HG02610 (cell line): ENCODE results near the gene CLGN.
"Not testable (repeated sequence)": the region's sequence is repeated elsewhere in the genome, so short reads cannot be mapped to it uniquely, and the experiment has no call there.

Source experiments
- ATAC-seq: cut with Tn5 transposase; IDR thresholded peaks from one replicate; pipeline ENCODE4 v1.9.1; 2021; ENCODE audit warnings: mild to moderate bottlenecking, moderate library complexity; ENCODE audit not compliant: unreplicated experiment

CLGN gene, protein sequence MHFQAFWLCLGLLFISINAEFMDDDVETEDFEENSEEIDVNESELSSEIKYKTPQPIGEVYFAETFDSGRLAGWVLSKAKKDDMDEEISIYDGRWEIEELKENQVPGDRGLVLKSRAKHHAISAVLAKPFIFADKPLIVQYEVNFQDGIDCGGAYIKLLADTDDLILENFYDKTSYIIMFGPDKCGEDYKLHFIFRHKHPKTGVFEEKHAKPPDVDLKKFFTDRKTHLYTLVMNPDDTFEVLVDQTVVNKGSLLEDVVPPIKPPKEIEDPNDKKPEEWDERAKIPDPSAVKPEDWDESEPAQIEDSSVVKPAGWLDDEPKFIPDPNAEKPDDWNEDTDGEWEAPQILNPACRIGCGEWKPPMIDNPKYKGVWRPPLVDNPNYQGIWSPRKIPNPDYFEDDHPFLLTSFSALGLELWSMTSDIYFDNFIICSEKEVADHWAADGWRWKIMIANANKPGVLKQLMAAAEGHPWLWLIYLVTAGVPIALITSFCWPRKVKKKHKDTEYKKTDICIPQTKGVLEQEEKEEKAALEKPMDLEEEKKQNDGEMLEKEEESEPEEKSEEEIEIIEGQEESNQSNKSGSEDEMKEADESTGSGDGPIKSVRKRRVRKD

DNA sequence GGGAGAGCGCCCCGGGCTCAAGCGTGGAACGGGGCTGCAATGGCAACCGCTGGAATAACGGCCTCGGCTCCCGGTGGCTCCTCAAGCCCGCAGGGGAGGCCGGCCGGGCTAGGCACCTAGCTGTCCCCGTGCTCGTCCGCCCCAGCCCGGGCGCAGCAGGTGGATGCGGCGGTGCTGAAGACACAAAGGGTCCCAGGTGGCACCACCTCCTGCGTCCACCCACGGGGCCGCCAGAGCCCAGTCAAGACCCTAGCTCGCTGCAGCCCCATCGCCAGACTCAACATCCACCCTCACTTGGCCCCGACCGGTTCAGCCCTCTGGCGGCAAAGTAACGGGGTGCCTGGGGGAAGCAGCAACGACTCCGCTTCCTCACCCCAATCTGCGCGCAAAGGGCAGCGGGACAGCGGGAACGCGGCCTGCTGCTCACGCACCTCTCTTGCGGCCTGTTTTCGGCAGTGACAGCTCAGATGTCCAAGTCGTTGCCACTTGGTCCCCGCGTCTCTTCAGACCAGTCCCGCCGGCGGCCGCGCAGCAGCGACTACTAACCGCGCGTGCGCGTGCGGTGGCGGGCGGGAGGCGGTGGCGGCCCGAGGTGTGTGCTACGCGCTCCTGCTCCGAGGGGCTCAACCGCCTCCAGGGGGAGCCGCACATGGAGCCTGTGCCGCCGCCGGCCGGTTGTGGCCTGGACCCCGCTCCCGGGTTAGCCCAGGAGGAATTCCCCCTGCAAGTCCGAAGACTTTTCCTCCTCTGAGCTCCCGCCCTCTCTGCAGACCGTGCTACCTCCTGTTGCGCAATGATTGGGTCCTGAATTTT lies at the start of gene CLGN:
CLGN (minus strand) TSS at position 543 of the 813 bp plus-strand sequence. CDS start 14,570 bp downstream, outside the sequence.
- ATAC-seq = peak; percentile 79

DNA sequence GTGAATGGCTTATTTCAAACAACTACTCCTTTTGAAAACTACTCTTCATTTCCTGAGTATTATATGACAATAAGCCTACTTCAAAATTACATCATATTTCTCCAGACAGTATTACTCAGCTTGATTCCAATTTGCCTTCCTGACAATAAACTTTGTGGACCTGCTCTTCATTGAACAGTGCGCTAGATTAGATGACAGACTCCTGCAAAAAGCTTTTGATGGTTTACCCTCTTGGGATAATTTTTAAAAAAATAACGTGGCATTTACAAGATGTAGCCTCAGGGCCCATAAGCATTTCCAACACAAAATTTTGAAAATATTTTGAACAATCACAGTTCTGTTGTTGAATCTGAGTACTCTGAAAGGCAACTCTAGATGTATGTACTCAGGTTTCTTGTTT lies 44.7 kb upstream of the CLGN start:
- no peak for ATAC-seq

DNA sequence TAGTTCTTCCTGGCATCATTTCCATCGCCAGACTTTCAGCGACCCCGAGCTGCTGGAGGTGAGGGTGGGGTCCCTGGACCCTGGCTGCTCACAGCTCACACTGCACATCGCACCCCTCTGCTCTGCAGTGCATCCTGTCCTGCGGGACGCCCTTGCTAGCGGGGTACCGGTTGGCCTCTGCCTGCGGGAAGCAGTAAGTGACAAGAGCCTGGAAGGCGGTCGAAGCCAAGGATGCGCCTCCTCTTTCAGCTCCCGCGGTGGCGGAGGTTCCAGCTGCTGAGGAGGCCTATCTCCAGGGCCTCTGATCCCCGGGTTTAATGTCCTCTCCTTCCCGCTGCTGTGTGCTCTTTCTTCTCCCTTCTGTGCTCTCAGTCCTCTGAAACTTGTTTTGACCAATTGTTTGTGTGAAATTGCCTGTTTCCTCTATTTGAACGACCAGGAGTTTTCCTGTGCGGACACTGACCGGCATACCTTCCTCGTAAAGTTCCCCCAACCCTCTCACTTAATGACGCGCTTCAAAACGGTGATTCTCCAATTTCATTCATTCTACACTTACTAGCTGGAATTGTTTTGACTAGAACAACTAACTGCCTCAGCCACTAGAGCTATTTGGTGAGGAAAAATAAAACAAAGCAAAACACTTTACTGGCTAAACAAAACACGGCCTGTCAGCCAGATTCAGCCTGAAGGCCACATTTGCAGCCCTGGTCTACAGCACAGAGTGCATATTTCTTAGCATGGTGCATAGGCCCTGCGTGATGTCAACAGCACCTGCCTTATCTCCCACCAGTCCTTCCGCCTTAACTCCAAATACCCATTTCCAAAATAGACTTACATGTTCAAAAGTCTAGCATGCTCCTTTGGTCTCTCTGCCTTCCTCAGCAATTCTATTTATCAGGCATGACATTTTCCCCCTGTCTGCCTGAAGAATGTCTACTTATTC lies 42.6 kb upstream of the CLGN start:
- no peak for ATAC-seq

DNA sequence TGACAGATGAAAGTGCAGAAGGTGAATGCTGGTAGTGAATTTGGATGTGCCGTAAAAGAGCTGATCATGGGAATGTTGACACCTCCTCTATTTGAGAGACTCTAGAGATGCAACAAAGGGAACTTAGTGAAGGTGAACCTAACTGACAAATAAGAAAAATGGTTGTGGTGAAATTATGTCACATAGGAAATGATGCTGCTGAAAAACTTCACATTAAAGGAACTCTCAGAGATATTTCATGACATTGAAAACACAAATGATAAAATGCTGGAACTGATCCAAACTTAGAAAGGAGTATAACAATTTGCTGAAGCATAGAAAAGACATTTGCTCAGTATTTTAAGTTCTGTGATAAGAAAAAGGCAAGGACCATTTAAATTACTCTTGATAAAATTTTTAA lies 38.7 kb upstream of the CLGN start:
- no peak for ATAC-seq

DNA sequence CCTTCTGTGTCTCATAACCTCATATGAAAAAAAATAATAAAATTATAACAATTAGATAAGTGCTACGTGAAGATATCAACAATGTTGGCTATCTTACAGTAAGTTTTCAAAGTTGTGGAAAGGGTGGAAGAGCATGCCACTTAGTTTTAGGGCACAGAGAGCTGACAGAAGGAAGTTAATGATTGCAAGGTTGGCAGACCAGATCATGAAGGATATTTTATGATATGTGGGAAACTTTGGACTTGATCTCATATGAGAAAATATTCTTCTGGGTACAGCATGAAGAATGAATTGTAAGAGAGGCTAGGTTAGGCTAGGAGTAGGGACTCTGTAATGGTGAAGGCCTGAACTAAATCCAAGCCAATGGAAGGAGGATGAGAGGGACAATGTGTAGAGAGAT lies 36.2 kb upstream of the CLGN start:
- no peak for ATAC-seq

DNA sequence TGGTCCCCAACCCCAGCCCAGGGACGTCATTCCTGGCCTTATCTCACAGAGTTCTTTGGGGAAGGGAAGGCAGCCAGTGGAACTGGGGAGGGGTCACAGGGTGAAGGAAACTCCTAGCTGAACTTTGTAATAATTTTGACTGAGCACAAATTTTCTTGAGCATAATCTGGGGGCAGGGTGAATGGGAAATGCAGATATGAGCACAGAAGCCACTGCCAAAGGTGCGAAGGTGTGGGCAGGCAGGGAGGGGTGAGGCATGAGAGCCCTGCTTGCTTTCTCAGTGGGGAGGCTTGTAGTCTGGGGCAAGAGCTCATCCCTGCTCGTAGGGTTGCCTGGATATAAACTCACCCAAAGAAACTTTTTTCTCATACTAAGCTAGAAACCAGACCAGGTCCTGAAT lies 35.7 kb upstream of the CLGN start:
- ATAC-seq = no peak

DNA sequence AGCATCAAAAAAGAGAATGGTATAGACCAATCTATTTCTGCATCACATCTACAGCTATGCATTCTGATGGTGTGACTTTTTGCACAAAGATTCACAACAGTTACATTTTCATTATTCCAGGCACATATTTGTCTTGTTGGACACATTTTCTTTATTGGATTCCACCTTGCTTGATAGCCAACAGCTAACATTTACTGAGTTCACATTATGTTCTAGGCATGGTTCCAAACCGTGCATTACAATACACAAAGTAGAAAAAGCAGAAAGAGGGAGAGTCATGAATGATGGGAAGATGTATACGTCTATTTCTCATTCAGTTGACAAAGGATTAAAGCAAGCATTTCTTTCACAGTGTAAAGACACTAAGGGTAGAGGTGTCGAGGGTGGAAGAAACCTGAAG lies 22.9 kb upstream of the CLGN start:
- ATAC-seq = no peak

DNA sequence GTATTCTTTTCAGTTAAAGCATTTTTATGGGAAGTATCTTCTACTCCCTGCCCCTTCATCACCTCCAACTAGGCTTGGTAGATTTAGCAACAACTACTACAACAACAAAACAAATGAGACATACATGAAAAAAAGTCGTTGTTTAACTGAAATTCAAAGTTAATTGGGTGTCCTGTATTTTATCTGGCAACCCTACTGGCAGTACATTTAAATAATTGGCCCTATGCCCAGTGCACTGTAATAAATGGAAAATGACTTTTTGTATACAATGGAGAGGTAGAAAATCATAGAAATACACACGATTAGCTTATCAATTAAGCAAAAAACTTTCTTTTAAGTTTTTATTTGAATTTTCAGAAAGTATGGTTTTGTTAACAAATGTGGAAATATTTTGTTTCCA lies 21.4 kb upstream of the CLGN start:
- ATAC-seq = no peak

DNA sequence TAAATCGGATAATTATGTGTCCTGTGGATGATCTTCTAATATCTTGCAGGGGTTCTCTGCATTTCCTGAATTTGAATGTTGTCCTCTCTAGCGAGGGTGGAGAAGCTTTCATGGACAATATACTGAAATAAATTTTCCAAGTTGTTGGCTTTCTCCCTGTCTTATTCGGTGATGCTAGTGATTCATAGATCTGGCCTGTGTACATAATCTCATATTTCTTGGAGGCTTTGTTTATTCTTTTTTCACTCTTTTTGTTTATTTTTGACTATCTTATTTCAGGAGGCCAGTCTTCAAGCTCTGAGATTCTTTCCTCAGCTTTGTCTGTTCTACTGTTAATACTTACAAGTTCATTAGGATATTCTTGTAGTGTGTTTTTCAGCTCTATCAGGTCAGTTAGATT lies 20.7 kb upstream of the CLGN start:
- no peak for ATAC-seq

DNA sequence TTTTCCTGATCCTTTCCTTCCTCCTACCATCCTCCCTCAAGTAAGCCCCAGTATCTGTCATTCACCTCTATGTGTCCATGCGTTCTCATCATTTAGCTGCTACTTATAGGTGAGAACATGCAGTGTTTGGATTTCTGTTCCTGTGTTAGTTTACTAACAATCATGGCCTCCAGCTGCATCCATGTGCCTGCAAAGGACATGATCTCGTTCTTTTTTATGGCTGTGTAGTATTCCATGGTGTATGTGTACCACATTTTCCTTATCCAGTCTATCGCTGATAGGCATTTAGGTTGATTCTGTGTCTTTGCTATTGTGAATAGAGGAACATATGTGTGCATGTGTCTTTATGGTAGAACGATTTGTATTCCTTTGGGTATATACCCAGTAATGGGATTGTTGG lies 16.9 kb upstream of the CLGN start:
- not testable (repeated sequence) for ATAC-seq

DNA sequence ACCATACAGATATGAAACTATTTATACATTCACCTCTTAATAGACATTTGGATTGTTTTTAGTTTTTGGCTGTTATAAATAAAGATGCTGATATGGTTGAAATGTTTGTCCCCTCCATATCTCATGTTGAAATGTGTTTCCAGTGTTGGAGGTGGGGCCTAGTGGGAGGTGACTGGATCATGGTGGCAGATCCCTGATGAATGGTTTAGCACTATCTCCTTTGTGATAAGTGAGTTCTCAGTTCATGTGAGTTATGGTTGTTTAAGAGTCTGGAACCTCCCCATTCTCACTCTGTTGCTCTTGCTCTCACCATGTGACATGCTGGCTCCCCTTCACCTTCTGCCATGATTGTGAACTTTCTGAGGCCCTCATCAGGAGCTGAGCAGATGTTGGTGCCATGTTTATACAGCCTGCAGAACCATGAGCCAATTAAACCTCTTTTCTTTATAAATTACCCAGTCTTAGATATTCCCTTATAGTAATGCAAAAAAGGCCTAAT lies 12.2 kb upstream of the CLGN start:
- ATAC-seq = no peak

DNA sequence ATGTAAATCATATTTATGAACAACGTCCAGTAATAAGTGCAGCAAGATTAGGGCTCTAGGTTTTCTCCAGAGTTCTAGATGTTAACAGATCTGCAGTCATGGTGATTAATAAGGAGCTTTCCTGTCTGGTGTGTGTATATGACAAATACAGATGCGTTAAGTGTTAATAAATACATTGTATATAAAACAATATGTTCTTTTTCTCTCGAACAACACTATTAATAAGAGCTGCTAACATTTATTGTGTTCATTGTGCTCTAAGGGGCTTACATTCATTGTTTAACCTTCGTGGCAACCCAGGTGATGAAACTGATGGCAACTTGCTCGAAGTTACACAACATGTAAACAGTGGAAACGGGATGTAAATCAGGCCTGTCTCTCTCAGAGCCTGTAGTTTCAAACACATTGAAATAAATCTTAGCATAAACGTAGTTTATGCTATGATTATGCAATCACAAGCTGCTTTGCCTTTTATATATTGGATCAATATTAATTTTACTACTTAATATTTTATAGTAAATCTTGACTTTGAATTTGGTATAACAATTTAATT lies 547 bp upstream of the CLGN start:
- no peak for ATAC-seq

DNA sequence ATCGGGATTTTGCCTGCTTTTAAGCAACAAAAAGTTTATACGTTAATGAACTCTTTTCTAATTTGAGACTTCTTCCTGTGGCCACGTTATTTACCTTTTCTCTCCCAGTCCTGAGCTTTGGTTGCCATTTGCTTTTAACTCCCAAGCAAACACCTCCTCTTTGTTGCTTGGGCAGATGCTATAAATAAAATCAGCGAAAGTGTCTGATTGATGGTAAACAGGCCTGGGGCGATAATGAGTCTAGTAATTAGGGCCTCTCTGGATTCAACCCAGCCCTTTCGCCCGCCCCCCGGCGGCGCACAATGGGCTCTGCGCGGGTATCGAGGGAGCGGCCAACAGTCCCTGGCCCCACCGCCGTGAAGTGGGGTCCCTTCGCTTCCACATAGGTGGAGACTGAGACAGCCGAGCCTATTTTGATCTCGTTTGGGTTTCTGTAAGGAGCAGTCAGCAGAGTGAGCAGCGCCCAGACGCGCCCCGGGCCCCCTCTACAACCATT lies 790 bp downstream of the CLGN start:
- ATAC-seq = peak; percentile 5

DNA sequence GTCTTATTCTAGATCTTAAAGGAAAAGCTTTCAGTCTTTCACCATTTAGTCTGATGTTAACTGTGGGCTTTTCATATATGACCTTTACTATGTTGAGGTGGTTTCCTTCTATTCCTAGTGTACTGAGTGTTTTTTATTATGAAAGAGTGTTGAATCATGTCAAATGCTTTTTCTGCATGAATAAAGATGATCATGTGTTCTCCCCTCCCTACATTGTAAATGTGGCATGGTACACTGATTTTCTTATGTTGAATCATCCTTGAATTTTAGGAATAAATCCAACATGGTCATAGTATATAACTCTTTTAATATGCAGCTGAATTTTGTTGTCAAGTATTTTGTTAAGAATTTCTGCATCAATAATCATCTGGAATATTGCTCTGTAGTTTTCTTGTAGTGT lies 4.3 kb downstream of the CLGN start:
- ATAC-seq = no peak

DNA sequence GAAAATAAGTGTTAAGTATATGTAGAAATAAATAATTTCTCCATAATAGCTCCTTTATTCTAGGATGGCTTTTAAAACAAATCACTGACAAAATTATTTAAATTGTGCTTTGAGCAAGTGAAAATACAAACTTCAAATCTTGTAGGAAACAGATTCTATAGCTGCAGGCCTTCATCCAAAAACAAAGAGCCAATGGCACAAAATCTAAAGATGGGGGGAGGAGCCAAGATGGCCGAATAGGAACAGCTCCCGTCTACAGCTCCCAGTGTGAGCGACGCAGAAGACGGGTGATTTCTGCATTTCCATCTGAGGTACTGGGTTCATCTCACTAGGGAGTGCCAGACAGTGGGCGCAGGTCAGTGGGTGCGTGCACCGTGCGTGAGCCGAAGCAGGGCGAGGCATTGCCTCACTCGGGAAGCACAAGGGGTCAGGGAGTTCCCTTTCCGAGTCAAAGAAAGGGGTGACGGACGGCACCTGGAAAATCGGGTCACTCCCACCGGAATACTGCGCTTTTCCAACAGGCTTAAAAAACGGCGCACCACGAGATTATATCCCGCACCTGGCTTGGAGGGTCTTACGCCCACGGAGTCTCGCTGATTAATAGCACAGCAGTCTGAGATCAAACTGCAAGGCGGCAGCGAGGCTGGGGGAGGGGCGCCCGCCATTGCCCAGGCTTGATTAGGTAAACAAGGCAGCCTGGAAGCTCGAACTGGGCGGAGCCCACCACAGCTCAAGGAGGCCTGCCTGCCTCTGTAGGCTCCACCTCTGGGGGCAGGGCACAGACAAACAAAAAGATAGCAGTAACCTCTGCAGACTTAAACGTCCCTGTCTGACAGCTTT lies 14.1 kb downstream of the CLGN start:
- not testable (repeated sequence) for ATAC-seq

DNA sequence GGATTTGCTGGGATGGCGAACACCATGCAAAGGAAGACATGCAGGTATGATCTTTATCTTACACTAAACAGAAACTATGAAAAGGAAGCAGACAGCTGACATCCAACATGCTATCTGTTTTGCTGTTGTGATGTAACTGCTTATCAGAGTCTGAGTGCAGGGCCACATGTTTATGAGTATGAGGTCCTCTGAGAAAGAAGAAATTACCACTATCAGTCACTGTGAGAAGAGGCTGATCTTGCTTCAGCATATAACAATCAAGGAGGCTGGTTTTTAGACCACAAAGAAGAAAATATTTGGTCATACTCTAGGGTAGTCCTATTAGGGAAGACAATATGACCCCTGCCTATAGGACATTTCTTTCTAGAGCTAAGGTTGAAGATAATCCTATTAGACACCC lies 18.5 kb downstream of the CLGN start:
- no peak for ATAC-seq

DNA sequence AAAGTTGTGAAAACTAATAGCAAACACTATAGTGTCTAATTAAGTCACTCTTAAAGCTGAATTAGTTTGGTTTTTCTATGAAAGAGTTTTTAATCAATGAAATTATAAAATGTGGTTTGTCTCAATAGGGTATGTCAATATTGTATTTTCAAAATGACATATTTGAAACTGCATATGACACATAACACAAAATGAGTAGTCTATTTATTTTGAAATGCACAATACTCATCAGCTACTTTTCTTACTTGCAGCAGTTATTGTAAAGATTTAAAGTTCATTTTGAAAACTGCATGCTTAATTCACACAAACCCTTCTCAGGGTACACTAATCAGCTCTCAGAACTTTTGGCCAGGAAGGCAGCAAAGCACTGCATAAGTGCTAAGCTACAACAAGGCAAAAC lies 21.2 kb downstream of the CLGN start:
- ATAC-seq = no peak

DNA sequence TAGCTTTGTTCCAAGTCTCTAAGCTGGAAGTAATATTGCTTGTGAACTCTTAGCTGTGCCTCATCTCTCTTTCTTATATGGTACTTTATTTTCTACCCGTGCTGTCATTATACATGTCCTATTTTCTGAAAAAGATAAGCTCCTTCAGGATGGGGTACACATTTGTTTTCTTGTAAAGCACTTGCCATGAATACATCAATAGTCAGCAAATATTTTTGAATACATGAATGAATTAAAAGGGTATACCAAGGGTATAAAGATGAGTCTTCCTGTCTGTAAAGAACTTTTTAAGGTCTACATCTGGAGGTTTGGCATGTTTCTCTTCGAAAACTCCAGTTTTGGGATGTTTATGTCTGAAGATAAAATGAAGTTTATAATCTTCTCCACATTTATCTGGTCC lies 27.3 kb downstream of the CLGN start:
- ATAC-seq = no peak

DNA sequence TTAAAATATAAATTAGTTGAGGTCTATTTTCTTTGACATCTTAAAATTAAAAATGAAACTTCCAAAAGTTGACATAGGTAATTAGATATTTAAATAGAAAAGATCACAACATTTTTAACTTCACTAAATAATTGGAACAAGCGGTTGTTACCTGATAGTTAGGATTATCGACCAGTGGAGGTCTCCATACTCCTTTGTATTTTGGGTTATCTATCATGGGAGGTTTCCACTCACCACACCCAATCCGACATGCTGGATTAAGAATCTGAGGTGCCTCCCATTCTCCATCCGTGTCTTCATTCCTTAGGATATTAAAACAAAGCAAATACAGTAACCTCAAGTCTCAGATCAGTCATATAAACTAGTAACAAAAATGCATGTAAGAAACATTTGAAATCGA lies 31.8 kb downstream of the CLGN start:
- no peak for ATAC-seq
